ENCODE results near the gene KIAA1958. TPM values are rescaled to one million over a fixed set of nuclear protein-coding genes. Genes with fewer than 3 reads are reported as not detected.
A peak's percentile ranks its signal among the peaks of the same experiment; 100 is the strongest.

KIAA1958 gene
- total and polyA plus RNA-seq, 2 of the 4 experiments (the other 2 are of a cell fraction): 0.65 to 1.8 TPM

GRCh38 chr9:112717661-112718331 is 231.2 kb downstream of the KIAA1958 start, which contains the start of gene INIP:
Gene INIP, minus strand, starts transcription at chr9:112718117. Its CDS starts 1,632 bp downstream, at chr9:112716485.
- in situ Hi-C loops (cut with MboI; ENCODE audit: low sequenced_read_pairs): loop anchor here (25.0 kb wide), 2 partner anchors 630 to 955 kb away; no protein-coding TSS in a partner anchor
- H3K9me1 ChIP-seq (ENCODE audit: insufficient read depth, low read length): no peaks in the 10 kb centered on the region
- H3K4me1 ChIP-seq (ENCODE audit: control insufficient read depth, insufficient read depth, low read length): no peaks in the 10 kb centered on the region
- H2BK120ac ChIP-seq (ENCODE audit: low read depth, low read length): no peak within 1 kb of the TSS
- peak within 1 kb of the TSS; percentile 54 for H3K27ac ChIP-seq (ENCODE audit: insufficient read depth, low read length)
- peak within 1 kb of the TSS; percentile 88 for H3K4me3 ChIP-seq (ENCODE audit: insufficient read depth, low read depth, low read length)
- POLR2A ChIA-PET (ENCODE audit: unreplicated experiment): no interaction called here
- peak within 1 kb of the TSS; percentile 57 for H2BK5ac ChIP-seq (ENCODE audit: low read depth, low read length, poor library complexity, severe bottlenecking)
- H4K20me1 ChIP-seq (ENCODE audit: insufficient read depth, low read length): no peaks in the 10 kb centered on the region
- H3K4ac ChIP-seq (ENCODE audit: low read depth, low read length): peak within 1 kb of the TSS; percentile 59; the same call in 1 of the 2 replicates
- H3K27me3 ChIP-seq (ENCODE audit: control insufficient read depth, insufficient read depth, low read length): no peaks in the 10 kb centered on the region
- CTCF ChIA-PET: interaction anchor here (0.5 to 1.7 kb wide), 4 partner anchors 13 to 102 kb away, joined by 3 to 7 read pairs (median 5); partner anchors contain the start of gene SNX30
- H3K56ac ChIP-seq (ENCODE audit: extremely low read depth, insufficient read depth, low read length): peak within 1 kb of the TSS; percentile 68
- H3K9ac ChIP-seq (ENCODE audit: low read depth, low read length): peak within 1 kb of the TSS; percentile 81
- H4K5ac ChIP-seq (ENCODE audit: low read depth, low read length): peak within 1 kb of the TSS; percentile 5
- H3K18ac ChIP-seq (ENCODE audit: low read depth, low read length): 0 out of 2 replicates have a peak within 1 kb of the TSS, but pooled peaks have one; percentile 10
- no peak within 1 kb of the TSS for H2BK20ac ChIP-seq (ENCODE audit: low read depth, low read length)
- no peak within 1 kb of the TSS for H2BK15ac ChIP-seq (ENCODE audit: low read depth, low read length)
- H4K91ac ChIP-seq (ENCODE audit: insufficient read depth, low read depth, low read length): no peak within 1 kb of the TSS
- H3K79me1 ChIP-seq (ENCODE audit: low read depth in 1 of 2, low read length in 2 of 2): peaks cover 3 to 12% of the 10 kb centered on the region in 2 experiments
- WGBS, 2 experiments (ENCODE audit: extremely low coverage in 2 of 2, insufficient read length in 1 of 2): 4% methylated on average over 9 of the region's 51 CpGs; no CpG with 5 or more reads in 1 of the 2 experiments
- no TSS peak for BruUV-seq (replicated peaks)
- H2AK9ac ChIP-seq (replicated peaks; ENCODE audit: low read depth, low read length, poor library complexity): peak within 1 kb of the TSS; percentile 53
- dilution Hi-C loops (cut with HindIII; ENCODE audit: low sequenced_read_pairs, unreplicated experiment): no loop called here
- H2AK5ac ChIP-seq (ENCODE audit: low read depth, low read length): peak within 1 kb of the TSS; percentile 42; the same call in 1 of the 2 replicates
- peak within 1 kb of the TSS; percentile 96 for H2AFZ ChIP-seq (replicated peaks; ENCODE audit: low read length, poor library complexity)
- H3K14ac ChIP-seq (replicated peaks; ENCODE audit: low read depth, low read length): 0 out of 2 replicates have a peak within 1 kb of the TSS, but pooled peaks have one; percentile 18
- peak; percentile 99 for ATAC-seq (ENCODE audit: low read depth)
- H3K9me3 ChIP-seq (ENCODE audit: control insufficient read depth, insufficient read depth, low read length): no peaks in the 10 kb centered on the region
- DNase-seq: peak; percentile 95
- intact Hi-C loops (cut with micrococcal nuclease): loop anchor here (2.0 to 10.0 kb wide), 4 partner anchors 35 to 187 kb away; partner anchors contain the start of gene SNX30
- H3K4me2 ChIP-seq (ENCODE audit: low read depth, low read length): peak within 1 kb of the TSS; percentile 88
- H3K23ac ChIP-seq (ENCODE audit: low read depth, low read length): no peak within 1 kb of the TSS
- peak within 1 kb of the TSS; percentile 56 to 61 for H4K8ac ChIP-seq (ENCODE audit: low read depth in 2 of 2, low read length in 2 of 2)
- H3K36me3 ChIP-seq (ENCODE audit: control insufficient read depth, insufficient read depth, low read length): no peaks in the 10 kb centered on the region
- TF ChIP-seq MAFK (IDR thresholded peaks at IDR 0.05; ENCODE audit: low read depth, low read length) (no peak), CTCF (conservative IDR thresholded peaks at IDR 0.05; ENCODE audit: low read depth, low read length) (0 out of 2 replicates have a peak, but pooled peaks have one; percentile 16), USF2 (IDR thresholded peaks at IDR 0.05; ENCODE audit: low read depth, low read length) (no peak), CHD1 (IDR thresholded peaks at IDR 0.05; ENCODE audit: low read depth, low read length) (no peak), MXI1 (IDR thresholded peaks at IDR 0.05; ENCODE audit: borderline replicate concordance, low read depth, low read length) (no peak; the same call in 1 of the 2 replicates), POLR2A (IDR thresholded peaks at IDR 0.05; ENCODE audit: low read depth, low read length) (peak; percentile 47; the same call in 1 of the 2 replicates), RFX5 (IDR thresholded peaks at IDR 0.05; ENCODE audit: low read depth, low read length) (no peak), CEBPB (IDR thresholded peaks at IDR 0.05; ENCODE audit: low read depth, low read length) (peak; percentile 49; the same call in 1 of the 2 replicates), NFE2L2 (IDR thresholded peaks at IDR 0.05; ENCODE audit: low read depth, low read length) (no peak), RAD21 (IDR thresholded peaks at IDR 0.05; ENCODE audit: low read length) (0 out of 2 replicates have a peak, but pooled peaks have one; percentile 24), BHLHE40 (IDR thresholded peaks at IDR 0.05; ENCODE audit: low read depth, low read length) (no peak), MAZ (IDR thresholded peaks at IDR 0.05; ENCODE audit: borderline replicate concordance, low read depth, low read length) (peak; percentile 89; the same call in 1 of the 2 replicates), SMC3 (IDR thresholded peaks at IDR 0.05; ENCODE audit: low read depth, low read length) (0 out of 2 replicates have a peak, but pooled peaks have one; percentile 3)
